ENCODE results near the gene IL11. TPM values are rescaled to one million over a fixed set of nuclear protein-coding genes. Genes with fewer than 3 reads are reported as not detected.
"Not testable (repeated sequence)": the region's sequence is repeated elsewhere in the genome, so short reads cannot be mapped to it uniquely, and the experiment has no call there.

Gene IL11
- total RNA-seq, 1 experiment from 2014 or later = 1.8 TPM

DNA sequence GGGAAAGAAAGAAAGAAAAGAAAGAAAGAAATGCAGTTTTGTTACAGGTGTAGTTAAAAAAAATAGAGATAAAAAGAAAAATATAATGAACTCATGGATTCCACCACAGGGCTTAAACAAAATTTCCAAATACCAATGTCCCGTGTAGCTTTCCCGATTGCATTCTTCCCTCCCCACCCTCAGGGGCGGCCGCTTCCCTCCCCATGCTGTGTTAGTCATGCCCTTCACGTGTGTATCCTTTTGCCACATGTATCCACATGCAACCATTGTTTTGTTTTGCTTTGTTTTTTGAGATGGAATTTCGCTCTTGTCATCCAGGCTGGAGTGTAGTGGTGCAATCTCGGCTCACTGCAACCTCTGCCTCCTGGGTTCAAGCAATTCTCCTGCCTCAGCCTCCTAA is 34.2 kb downstream of the IL11 start (continued):
- TF ChIP-seq, protein P1, sequence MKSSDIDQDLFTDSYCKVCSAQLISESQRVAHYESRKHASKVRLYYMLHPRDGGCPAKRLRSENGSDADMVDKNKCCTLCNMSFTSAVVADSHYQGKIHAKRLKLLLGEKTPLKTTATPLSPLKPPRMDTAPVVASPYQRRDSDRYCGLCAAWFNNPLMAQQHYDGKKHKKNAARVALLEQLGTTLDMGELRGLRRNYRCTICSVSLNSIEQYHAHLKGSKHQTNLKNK (CRISPR knock-in tag; IDR thresholded peaks at IDR 0.05) = no peak

DNA sequence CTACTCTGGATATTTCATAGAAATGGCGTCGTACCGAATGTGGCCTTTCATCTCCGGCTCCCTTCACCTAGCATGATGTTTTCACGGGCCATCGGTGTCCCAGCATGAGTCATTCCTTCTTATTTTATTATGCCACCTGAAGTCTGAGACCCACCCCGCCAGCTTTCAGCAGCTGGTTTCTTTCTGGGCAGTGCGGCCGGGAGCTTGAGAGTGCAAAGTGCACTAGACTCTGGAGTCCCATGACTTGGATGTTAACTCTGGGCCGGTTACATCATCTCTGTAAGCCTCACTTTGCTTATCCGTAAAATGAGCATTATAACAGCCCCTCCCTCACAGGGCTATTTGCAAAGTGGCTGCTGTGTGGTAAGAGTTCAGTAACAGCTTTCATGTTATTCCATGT is 36.4 kb downstream of the IL11 start:
- TF ChIP-seq ESRRA (CRISPR knock-in tag; IDR thresholded peaks at IDR 0.05; ENCODE audit: borderline replicate concordance) (no peak), GABPB1 (CRISPR knock-in tag; IDR thresholded peaks at IDR 0.05) (peak; percentile 96)
- Mint-ChIP-seq H3K27ac (no peak overlapping the region), H3K4me3 (no peak overlapping the region), H3K4me1 (peaks cover 5% of the 10 kb centered on the region), H3K36me3 (no peaks in the 10 kb centered on the region), H3K27me3 (ENCODE audit: low read depth) (peaks cover 38% of the 10 kb centered on the region), H3K9me3 (no peaks in the 10 kb centered on the region)
- ATAC-seq = no peak
- POLR2A ChIA-PET = no interaction called here
- CTCF ChIA-PET = interaction anchor here (0.8 kb wide), 1 partner anchor 33 kb away, joined by 3 read pairs; no protein-coding TSS in a partner anchor
- DNase-seq (ENCODE audit: low spot score) = no peak

DNA sequence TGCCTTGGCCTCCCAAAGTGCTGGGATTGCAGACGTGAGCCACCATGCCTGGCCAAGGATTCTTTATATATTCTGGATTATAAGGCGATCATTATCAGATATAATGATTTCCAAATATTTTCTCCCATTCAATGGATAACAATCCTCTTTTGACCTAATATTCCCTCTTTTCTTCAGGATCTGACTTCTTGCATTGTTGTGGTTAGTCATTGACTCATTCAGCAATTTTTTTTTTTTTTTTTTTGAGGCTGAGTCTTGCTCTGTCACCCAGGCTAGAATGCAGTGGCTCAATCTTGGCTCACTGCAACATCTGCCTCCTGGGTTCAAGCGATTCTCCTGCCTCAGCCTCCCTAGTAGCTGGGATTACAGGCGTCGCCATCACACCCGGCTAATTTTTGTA is 40.5 kb downstream of the IL11 start:
- H3K27ac Mint-ChIP-seq; H3K4me3 Mint-ChIP-seq; ATAC-seq; CTCF ChIA-PET; H3K4me1 Mint-ChIP-seq; H3K9me3 Mint-ChIP-seq; DNase-seq (ENCODE audit: low spot score); H3K36me3 Mint-ChIP-seq; POLR2A ChIA-PET: not testable (repeated sequence)
- H3K27me3 Mint-ChIP-seq (ENCODE audit: low read depth) = peaks cover 21% of the 10 kb centered on the region

DNA sequence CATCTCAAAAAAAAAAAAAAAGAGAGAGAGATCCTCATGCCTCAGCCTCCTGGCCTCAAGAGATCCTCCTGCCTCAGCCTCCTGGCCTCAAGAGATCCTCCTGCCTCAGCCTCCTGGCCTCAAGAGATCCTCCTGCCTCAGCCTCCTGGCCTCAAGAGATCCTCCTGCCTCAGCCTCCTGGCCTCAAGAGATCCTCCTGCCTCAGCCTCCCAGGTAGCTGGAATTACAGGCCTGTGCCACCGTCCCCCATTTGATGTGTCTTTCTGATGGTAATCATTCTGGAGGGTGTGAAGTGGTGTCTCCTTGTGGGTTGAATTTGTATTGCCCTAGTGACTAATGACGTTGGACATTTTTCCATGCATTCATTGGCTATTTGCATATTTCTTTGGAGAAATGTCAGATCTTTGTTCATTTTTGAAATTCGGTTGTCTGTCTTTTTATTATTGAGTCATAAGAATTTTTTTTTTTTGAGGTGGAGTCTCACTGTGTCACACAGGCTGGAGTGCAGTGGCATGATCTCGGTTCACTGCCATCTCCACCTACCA is 41.4 kb downstream of the IL11 start:
- CTCF ChIA-PET, H3K4me3 Mint-ChIP-seq: not testable (repeated sequence)
- POLR2A ChIA-PET = interaction anchor here (0.7 kb wide), 1 partner anchor 99 kb away, joined by 5 read pairs; no protein-coding TSS in a partner anchor

DNA sequence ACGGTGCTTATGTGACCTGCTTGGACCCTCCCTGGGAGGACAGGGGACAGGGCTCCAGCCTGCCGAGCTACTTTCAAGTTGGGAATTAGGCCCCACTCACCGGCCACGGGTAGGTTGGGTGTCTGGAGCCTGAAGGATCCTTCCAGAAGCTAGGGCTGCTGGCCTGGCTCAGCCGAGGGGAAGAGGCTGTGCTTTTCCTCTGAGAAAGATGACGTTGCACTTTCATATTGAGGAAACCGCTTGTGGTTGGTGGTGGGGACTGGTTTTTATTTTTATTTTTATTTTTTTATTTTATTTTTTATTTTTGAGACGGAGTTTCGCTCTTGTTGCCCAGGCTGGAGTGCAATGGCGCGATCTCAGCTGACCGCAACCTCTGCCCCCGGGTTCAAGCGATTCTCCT is 45.1 kb downstream of the IL11 start, which contains the start of gene TMEM150B:
TMEM150B (minus strand) TSS at position 170 of the 400 bp plus-strand sequence. CDS start 4,305 bp downstream, outside the sequence.
- ChIA-PET POLR2A (interaction anchor here (0.8 to 1.4 kb wide), 2 partner anchors 14 kb away, joined by 3 to 4 read pairs; partner anchors contain the start of gene KMT5C), CTCF (no interaction called here)
- peaks cover 37% of the 10 kb centered on the region for H3K27me3 Mint-ChIP-seq (ENCODE audit: low read depth)
- H3K27ac Mint-ChIP-seq = no peak within 1 kb of the TSS
- no peaks in the 10 kb centered on the region for H3K9me3 Mint-ChIP-seq
- no peak for DNase-seq (ENCODE audit: low spot score)
- no peak within 1 kb of the TSS for H3K4me3 Mint-ChIP-seq
- ATAC-seq = no peak
- H3K36me3 Mint-ChIP-seq = no peaks in the 10 kb centered on the region
- H3K4me1 Mint-ChIP-seq = peaks cover 12% of the 10 kb centered on the region
- TF ChIP-seq JAZF1 (CRISPR knock-in tag; IDR thresholded peaks at IDR 0.05) = no peak
- TF ChIP-seq ZNF138 (CRISPR knock-in tag; conservative IDR thresholded peaks at IDR 0.05) = no peak
- TF ChIP-seq, protein P2, sequence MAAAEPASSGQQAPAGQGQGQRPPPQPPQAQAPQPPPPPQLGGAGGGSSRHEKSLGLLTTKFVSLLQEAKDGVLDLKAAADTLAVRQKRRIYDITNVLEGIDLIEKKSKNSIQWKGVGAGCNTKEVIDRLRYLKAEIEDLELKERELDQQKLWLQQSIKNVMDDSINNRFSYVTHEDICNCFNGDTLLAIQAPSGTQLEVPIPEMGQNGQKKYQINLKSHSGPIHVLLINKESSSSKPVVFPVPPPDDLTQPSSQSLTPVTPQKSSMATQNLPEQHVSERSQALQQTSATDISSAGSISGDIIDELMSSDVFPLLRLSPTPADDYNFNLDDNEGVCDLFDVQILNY (CRISPR knock-in tag; IDR thresholded peaks at IDR 0.05) = no peak
- no peak for TF ChIP-seq FOXJ3 (CRISPR knock-in tag; IDR thresholded peaks at IDR 0.05; ENCODE audit: borderline replicate concordance)
- TF ChIP-seq, protein P3, sequence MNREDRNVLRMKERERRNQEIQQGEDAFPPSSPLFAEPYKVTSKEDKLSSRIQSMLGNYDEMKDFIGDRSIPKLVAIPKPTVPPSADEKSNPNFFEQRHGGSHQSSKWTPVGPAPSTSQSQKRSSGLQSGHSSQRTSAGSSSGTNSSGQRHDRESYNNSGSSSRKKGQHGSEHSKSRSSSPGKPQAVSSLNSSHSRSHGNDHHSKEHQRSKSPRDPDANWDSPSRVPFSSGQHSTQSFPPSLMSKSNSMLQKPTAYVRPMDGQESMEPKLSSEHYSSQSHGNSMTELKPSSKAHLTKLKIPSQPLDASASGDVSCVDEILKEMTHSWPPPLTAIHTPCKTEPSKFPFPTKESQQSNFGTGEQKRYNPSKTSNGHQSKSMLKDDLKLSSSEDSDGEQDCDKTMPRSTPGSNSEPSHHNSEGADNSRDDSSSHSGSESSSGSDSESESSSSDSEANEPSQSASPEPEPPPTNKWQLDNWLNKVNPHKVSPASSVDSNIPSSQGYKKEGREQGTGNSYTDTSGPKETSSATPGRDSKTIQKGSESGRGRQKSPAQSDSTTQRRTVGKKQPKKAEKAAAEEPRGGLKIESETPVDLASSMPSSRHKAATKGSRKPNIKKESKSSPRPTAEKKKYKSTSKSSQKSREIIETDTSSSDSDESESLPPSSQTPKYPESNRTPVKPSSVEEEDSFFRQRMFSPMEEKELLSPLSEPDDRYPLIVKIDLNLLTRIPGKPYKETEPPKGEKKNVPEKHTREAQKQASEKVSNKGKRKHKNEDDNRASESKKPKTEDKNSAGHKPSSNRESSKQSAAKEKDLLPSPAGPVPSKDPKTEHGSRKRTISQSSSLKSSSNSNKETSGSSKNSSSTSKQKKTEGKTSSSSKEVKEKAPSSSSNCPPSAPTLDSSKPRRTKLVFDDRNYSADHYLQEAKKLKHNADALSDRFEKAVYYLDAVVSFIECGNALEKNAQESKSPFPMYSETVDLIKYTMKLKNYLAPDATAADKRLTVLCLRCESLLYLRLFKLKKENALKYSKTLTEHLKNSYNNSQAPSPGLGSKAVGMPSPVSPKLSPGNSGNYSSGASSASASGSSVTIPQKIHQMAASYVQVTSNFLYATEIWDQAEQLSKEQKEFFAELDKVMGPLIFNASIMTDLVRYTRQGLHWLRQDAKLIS (CRISPR knock-in tag; IDR thresholded peaks at IDR 0.05; ENCODE audit: borderline replicate concordance) = no peak
- no peak for TF ChIP-seq CREB1 (CRISPR knock-in tag; IDR thresholded peaks at IDR 0.05)
- TF ChIP-seq TP53 (CRISPR knock-in tag; IDR thresholded peaks at IDR 0.05) = no peak
- no peak for TF ChIP-seq SMAD3 (CRISPR knock-in tag; IDR thresholded peaks at IDR 0.05; ENCODE audit: borderline replicate concordance)
- no peak for TF ChIP-seq KAT7 (CRISPR knock-in tag; IDR thresholded peaks at IDR 0.05; ENCODE audit: borderline replicate concordance)
- TF ChIP-seq FOXK1 (CRISPR knock-in tag; IDR thresholded peaks at IDR 0.05) = no peak
- TF ChIP-seq, protein P4, sequence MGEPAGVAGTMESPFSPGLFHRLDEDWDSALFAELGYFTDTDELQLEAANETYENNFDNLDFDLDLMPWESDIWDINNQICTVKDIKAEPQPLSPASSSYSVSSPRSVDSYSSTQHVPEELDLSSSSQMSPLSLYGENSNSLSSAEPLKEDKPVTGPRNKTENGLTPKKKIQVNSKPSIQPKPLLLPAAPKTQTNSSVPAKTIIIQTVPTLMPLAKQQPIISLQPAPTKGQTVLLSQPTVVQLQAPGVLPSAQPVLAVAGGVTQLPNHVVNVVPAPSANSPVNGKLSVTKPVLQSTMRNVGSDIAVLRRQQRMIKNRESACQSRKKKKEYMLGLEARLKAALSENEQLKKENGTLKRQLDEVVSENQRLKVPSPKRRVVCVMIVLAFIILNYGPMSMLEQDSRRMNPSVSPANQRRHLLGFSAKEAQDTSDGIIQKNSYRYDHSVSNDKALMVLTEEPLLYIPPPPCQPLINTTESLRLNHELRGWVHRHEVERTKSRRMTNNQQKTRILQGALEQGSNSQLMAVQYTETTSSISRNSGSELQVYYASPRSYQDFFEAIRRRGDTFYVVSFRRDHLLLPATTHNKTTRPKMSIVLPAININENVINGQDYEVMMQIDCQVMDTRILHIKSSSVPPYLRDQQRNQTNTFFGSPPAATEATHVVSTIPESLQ (CRISPR knock-in tag; IDR thresholded peaks at IDR 0.05) = no peak
- TF ChIP-seq, protein P5, sequence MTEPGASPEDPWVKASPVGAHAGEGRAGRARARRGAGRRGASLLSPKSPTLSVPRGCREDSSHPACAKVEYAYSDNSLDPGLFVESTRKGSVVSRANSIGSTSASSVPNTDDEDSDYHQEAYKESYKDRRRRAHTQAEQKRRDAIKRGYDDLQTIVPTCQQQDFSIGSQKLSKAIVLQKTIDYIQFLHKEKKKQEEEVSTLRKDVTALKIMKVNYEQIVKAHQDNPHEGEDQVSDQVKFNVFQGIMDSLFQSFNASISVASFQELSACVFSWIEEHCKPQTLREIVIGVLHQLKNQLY (CRISPR knock-in tag; IDR thresholded peaks at IDR 0.05) = no peak
- no peak for TF ChIP-seq ESRRA (CRISPR knock-in tag; IDR thresholded peaks at IDR 0.05; ENCODE audit: borderline replicate concordance)
- TF ChIP-seq ZNF317 (CRISPR knock-in tag; IDR thresholded peaks at IDR 0.05; ENCODE audit: borderline replicate concordance, low read depth) = no peak
- no peak for TF ChIP-seq ZNF416 (CRISPR knock-in tag; IDR thresholded peaks at IDR 0.05)
- TF ChIP-seq SP1 (CRISPR knock-in tag; conservative IDR thresholded peaks at IDR 0.05) = no peak

More for the DNA sequence above, 41.4 kb downstream of the IL11 start:
- not testable (repeated sequence) for H3K4me1 Mint-ChIP-seq; DNase-seq (ENCODE audit: low spot score); H3K36me3 Mint-ChIP-seq; H3K9me3 Mint-ChIP-seq; H3K27ac Mint-ChIP-seq; ATAC-seq
- H3K27me3 Mint-ChIP-seq (ENCODE audit: low read depth) = peaks cover 19% of the 10 kb centered on the region

Data from WTC11 (cell line).